GM12878 (cell line): ENCODE data around the gene PRKAG2.

Source experiments
- BACH1 ChIP-seq: fragments of 450-650 bp; IDR thresholded peaks from 2 replicates; pipeline ENCODE4 v1.6.1; 2017; ENCODE audit warnings: mild to moderate bottlenecking, borderline replicate concordance
- CEBPB ChIP-seq, 2 experiments: fragments of 150-350 bp in 1 of 2; IDR thresholded peaks; 2 replicates each; pipeline ENCODE4 v1.6.1; 2012 to 2014; ENCODE audit warnings: low read depth in 2 of 2, low read length in 2 of 2, borderline replicate concordance in 1 of 2, inconsistent platforms in 1 of 2
- CHD2 ChIP-seq: IDR thresholded peaks from 2 replicates; pipeline ENCODE4 v1.6.1; 2011; ENCODE audit warnings: low read depth, low read length, improper control_type of control experiment, borderline replicate concordance
- CTCF ChIP-seq, 3 experiments: IDR thresholded peaks in 2 of 3; conservative IDR thresholded peaks in 1 of 3; 2 replicates each; pipeline ENCODE4 v1.5.1; 2011; ENCODE audit warnings: low read depth in 3 of 3, low read length in 3 of 3, mild to moderate bottlenecking in 3 of 3, control low read depth in 2 of 3, moderate library complexity in 2 of 3, inconsistent platforms in 1 of 3, mixed read lengths in 1 of 3; ENCODE audit not compliant: control insufficient read depth in 2 of 3, insufficient read depth in 1 of 3; ENCODE audit errors: extremely low read depth in 1 of 3
- ETV6 ChIP-seq, 2 experiments: fragments of 450-650 bp in 1 of 2; IDR thresholded peaks in 1 of 2; conservative IDR thresholded peaks in 1 of 2; 2 replicates each; pipeline ENCODE4 v1.6.1; 2014; ENCODE audit warnings: antibody characterized with exemption in 1 of 2, borderline replicate concordance in 1 of 2, low read depth in 1 of 2, mild to moderate bottlenecking in 1 of 2, moderate library complexity in 1 of 2
- EZH2 ChIP-seq: IDR thresholded peaks from 2 replicates; pipeline ENCODE4 v1.6.1; 2012; ENCODE audit warnings: low read depth, mild to moderate bottlenecking, control low read depth, inconsistent platforms, low read length, borderline replicate concordance; ENCODE audit not compliant: control insufficient read depth
- FOXM1 ChIP-seq: IDR thresholded peaks from 2 replicates; pipeline ENCODE4 v1.6.1; 2012; ENCODE audit warnings: low read depth, mild to moderate bottlenecking, inconsistent platforms, low read length, moderate library complexity
- HDAC6 ChIP-seq: fragments of 200-600 bp; sonication (generic); IDR thresholded peaks from one replicate; pipeline ENCODE4 v1.8.0; 2017; ENCODE audit warnings: antibody characterized with exemption; ENCODE audit not compliant: unreplicated experiment
- IRF5 ChIP-seq: fragments of 450-650 bp; IDR thresholded peaks from 2 replicates; pipeline ENCODE4 v1.6.1; 2017; ENCODE audit warnings: borderline replicate concordance
- JUND ChIP-seq: IDR thresholded peaks from 2 replicates; pipeline ENCODE4 v1.6.1; 2012; ENCODE audit warnings: low read depth, mild to moderate bottlenecking, low read length, improper control_type of control experiment, moderate library complexity
- MAX ChIP-seq: IDR thresholded peaks from 2 replicates; pipeline ENCODE4 v1.6.1; 2012; ENCODE audit warnings: low read depth, low read length, improper control_type of control experiment
- PRDM15 ChIP-seq: fragments of 450-650 bp; formaldehyde crosslinking; IDR thresholded peaks from 2 replicates; pipeline ENCODE4 v1.4.0; 2020; ENCODE audit warnings: mild to moderate bottlenecking, moderate library complexity
- SREBF1 ChIP-seq: IDR thresholded peaks from 2 replicates; pipeline ENCODE4 v1.6.1; 2012; ENCODE audit warnings: mild to moderate bottlenecking, low read length
- YY1 ChIP-seq: IDR thresholded peaks from 2 replicates; pipeline ENCODE4 v1.6.1; 2011; ENCODE audit warnings: low read depth, mild to moderate bottlenecking, low read length

GRCh38 chr7:151919595-151919994 lies 42.7 kb upstream of the PRKAG2 start:
- TF ChIP-seq SREBF1: no peak
- TF ChIP-seq YY1: no peak
- TF ChIP-seq JUND: no peak
- TF ChIP-seq ETV6 (conservative IDR thresholded peaks at IDR 0.05 in 1 of 2, IDR thresholded peaks at IDR 0.05 in 1 of 2; ENCODE audit: borderline replicate concordance in 1 of 2, low read depth in 1 of 2): no peak
- TF ChIP-seq PRDM15 (CRISPR knock-in tag): no peak
- TF ChIP-seq CTCF (IDR thresholded peaks at IDR 0.05 in 2 of 3, conservative IDR thresholded peaks at IDR 0.05 in 1 of 3; ENCODE audit: control insufficient read depth in 2 of 3, extremely low read depth in 1 of 3, insufficient read depth in 1 of 3, low read depth in 3 of 3, low read length in 3 of 3): no peak
- TF ChIP-seq EZH2: no peak
- no peak for TF ChIP-seq MAX
- TF ChIP-seq BACH1: no peak
- TF ChIP-seq HDAC6: no peak
- TF ChIP-seq CEBPB (IDR thresholded peaks at IDR 0.05; ENCODE audit: borderline replicate concordance in 1 of 2, low read depth in 2 of 2, low read length in 2 of 2): no peak
- no peak for TF ChIP-seq CHD2
- no peak for TF ChIP-seq IRF5
- no peak for TF ChIP-seq FOXM1
